HepG2 (cell line): ENCODE measurements around the gene EPHA2. TPM values are rescaled to one million over a fixed set of nuclear protein-coding genes. Genes with fewer than 3 reads are reported as not detected.

Source experiments
- ETV6 ChIP-seq: sonication (generic); formaldehyde crosslinking; conservative IDR thresholded peaks from 2 replicates; pipeline ENCODE4 v1.4.0; 2020; ENCODE audit warnings: missing genetic modification reagents
- HDAC1 ChIP-seq: sonication (generic); formaldehyde crosslinking; IDR thresholded peaks from 2 replicates; pipeline ENCODE4 v1.5.1; 2020; ENCODE audit warnings: mild to moderate bottlenecking, missing genetic modification reagents
- HDAC2 ChIP-seq: sonication (generic); formaldehyde crosslinking; IDR thresholded peaks from 2 replicates; pipeline ENCODE4 v1.4.0; 2020; ENCODE audit warnings: missing genetic modification reagents
- KDM5B ChIP-seq: sonication (generic); formaldehyde crosslinking; IDR thresholded peaks from 2 replicates; pipeline ENCODE4 v1.4.0; 2020; ENCODE audit warnings: missing genetic modification reagents, mild to moderate bottlenecking, borderline replicate concordance
- MYNN ChIP-seq: sonication (generic); formaldehyde crosslinking; IDR thresholded peaks from 2 replicates; pipeline ENCODE4 v1.4.0; 2020; ENCODE audit warnings: mild to moderate bottlenecking, low read depth, missing genetic modification reagents
- NR0B2 ChIP-seq: sonication (generic); formaldehyde crosslinking; IDR thresholded peaks from 2 replicates; pipeline ENCODE4 v1.4.0; 2020; ENCODE audit warnings: mild to moderate bottlenecking, missing genetic modification reagents
- POLR2G ChIP-seq: fragments of 200-400 bp; formaldehyde crosslinking; IDR thresholded peaks from 2 replicates; pipeline ENCODE4 v1.6.1; 2018; ENCODE audit warnings: mild to moderate bottlenecking, low read depth, low read length, moderate library complexity
- SALL1 ChIP-seq: sonication (generic); formaldehyde crosslinking; IDR thresholded peaks from 2 replicates; pipeline ENCODE4 v1.8.0; 2022; ENCODE audit warnings: mild to moderate bottlenecking, missing genetic modification reagents
- SAP130 ChIP-seq: IDR thresholded peaks from 2 replicates; pipeline ENCODE4 v1.6.1; 2016; ENCODE audit warnings: low read depth
- SNAI1 ChIP-seq: sonication (generic); formaldehyde crosslinking; IDR thresholded peaks from 2 replicates; pipeline ENCODE4 v1.5.0; 2020; ENCODE audit warnings: mild to moderate bottlenecking, missing genetic modification reagents, borderline replicate concordance
- TCF12 ChIP-seq, 2 experiments: fragments of 450-650 bp in 1 of 2; sonication (generic) in 1 of 2; formaldehyde crosslinking in 1 of 2; IDR thresholded peaks; 2 replicates each; pipeline versions ENCODE4 v1.6.1 to v1.8.0; 2017 to 2022; ENCODE audit warnings: antibody characterized with exemption in 1 of 2, mild to moderate bottlenecking in 1 of 2, missing genetic modification reagents in 1 of 2, moderate library complexity in 1 of 2
- ZNF232 ChIP-seq: sonication (generic); formaldehyde crosslinking; IDR thresholded peaks from 2 replicates; pipeline ENCODE4 v1.4.0; 2020; ENCODE audit warnings: missing genetic modification reagents, borderline replicate concordance
- ZNF326 ChIP-seq: sonication (generic); formaldehyde crosslinking; IDR thresholded peaks from 2 replicates; pipeline ENCODE4 v1.4.0; 2020; ENCODE audit warnings: missing genetic modification reagents, borderline replicate concordance
- ZNF652 ChIP-seq: IDR thresholded peaks from 2 replicates; pipeline ENCODE4 v1.6.1; 2016; ENCODE audit warnings: low read depth, borderline replicate concordance
- ZNF784 ChIP-seq: sonication (generic); formaldehyde crosslinking; IDR thresholded peaks from 2 replicates; pipeline ENCODE4 v1.5.1; 2020; ENCODE audit warnings: missing genetic modification reagents, mild to moderate bottlenecking, borderline replicate concordance
- polyA plus RNA-seq, 8 experiments: library from polyadenylated mRNA; depleted of rRNA in 3 of 8; stranded (reverse) in 7 of 8; unstranded in 1 of 8; fragments of >200 nt; fragmentation: Illumina TruSeq in 4 of 8; extraction: Trizol in 4 of 8; gene quantifications; 2 replicates each; pipeline versions ENCODE4 v1.2.1 to v1.2.3, GENCODE V29; 2011 to 2016; ENCODE audit warnings: low read depth in 4 of 8, missing spikeins in 1 of 8, mixed read lengths in 1 of 8; ENCODE audit not compliant: insufficient read depth in 1 of 8
- total RNA-seq, 5 experiments: library from RNA; depleted of rRNA; stranded (reverse); fragments of >200 nt; fragmentation: Illumina TruSeq; extraction: Trizol; gene quantifications; 2 replicates each; pipeline ENCODE4 v1.2.3, GENCODE V29; 2016; ENCODE audit warnings: low read depth in 1 of 5
- TF ChIP-seq, protein P1 (sequence below): IDR thresholded peaks from 2 replicates; pipeline ENCODE4 v1.6.1; 2016; ENCODE audit warnings: low read depth
- TF ChIP-seq, protein P2 (sequence below): sonication (generic); formaldehyde crosslinking; IDR thresholded peaks from one replicate; pipeline ENCODE4 v1.5.1; 2020; ENCODE audit warnings: mild to moderate bottlenecking, missing genetic modification reagents; ENCODE audit errors: not compliant biosample characterization

Gene EPHA2
- total and polyA plus RNA-seq, 2 of the 13 experiments (the other 11 are each of a cell fraction or from before 2014, with no cell fraction given) = 33.6 to 53.6 TPM

GRCh38 chr1:16156848-16157495 lies 1.1 kb upstream of the EPHA2 start (continued):
- TF ChIP-seq, protein P1, sequence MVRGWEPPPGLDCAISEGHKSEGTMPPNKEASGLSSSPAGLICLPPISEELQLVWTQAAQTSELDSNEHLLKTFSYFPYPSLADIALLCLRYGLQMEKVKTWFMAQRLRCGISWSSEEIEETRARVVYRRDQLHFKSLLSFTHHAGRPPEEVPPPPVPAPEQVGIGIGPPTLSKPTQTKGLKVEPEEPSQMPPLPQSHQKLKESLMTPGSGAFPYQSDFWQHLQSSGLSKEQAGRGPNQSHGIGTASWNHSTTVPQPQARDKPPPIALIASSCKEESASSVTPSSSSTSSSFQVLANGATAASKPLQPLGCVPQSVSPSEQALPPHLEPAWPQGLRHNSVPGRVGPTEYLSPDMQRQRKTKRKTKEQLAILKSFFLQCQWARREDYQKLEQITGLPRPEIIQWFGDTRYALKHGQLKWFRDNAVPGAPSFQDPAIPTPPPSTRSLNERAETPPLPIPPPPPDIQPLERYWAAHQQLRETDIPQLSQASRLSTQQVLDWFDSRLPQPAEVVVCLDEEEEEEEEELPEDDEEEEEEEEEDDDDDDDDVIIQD (CRISPR knock-in tag) = 0 out of 2 replicates have a peak, but pooled peaks have one; percentile 18
- TF ChIP-seq ZNF784 (CRISPR knock-in tag) (no peak), ZNF326 (CRISPR knock-in tag) (no peak), KDM5B (CRISPR knock-in tag) (0 out of 2 replicates have a peak, but pooled peaks have one; percentile 28), TCF12 (IDR thresholded peaks at IDR 0.05) (no peak), TCF12 (CRISPR knock-in tag; IDR thresholded peaks at IDR 0.05) (0 out of 2 replicates have a peak, but pooled peaks have one; percentile 30), HDAC2 (0 out of 2 replicates have a peak, but pooled peaks have one; percentile 20), POLR2G (peak; percentile 41), ETV6 (CRISPR knock-in tag) (0 out of 2 replicates have a peak, but pooled peaks have one; percentile 35), HDAC1 (CRISPR knock-in tag) (0 out of 2 replicates have a peak, but pooled peaks have one; percentile 24), ZNF232 (CRISPR knock-in tag) (0 out of 2 replicates have a peak, but pooled peaks have one; percentile 42), ZNF652 (CRISPR knock-in tag) (peak; percentile 12; the same call in 1 of the 2 replicates), SAP130 (peak; percentile 50; the same call in 1 of the 2 replicates), SALL1 (peak; percentile 28; the same call in 1 of the 2 replicates), SNAI1 (CRISPR knock-in tag) (no peak), NR0B2 (CRISPR knock-in tag) (0 out of 2 replicates have a peak, but pooled peaks have one; percentile 28), MYNN (CRISPR knock-in tag) (no peak)
- TF ChIP-seq, protein P2, sequence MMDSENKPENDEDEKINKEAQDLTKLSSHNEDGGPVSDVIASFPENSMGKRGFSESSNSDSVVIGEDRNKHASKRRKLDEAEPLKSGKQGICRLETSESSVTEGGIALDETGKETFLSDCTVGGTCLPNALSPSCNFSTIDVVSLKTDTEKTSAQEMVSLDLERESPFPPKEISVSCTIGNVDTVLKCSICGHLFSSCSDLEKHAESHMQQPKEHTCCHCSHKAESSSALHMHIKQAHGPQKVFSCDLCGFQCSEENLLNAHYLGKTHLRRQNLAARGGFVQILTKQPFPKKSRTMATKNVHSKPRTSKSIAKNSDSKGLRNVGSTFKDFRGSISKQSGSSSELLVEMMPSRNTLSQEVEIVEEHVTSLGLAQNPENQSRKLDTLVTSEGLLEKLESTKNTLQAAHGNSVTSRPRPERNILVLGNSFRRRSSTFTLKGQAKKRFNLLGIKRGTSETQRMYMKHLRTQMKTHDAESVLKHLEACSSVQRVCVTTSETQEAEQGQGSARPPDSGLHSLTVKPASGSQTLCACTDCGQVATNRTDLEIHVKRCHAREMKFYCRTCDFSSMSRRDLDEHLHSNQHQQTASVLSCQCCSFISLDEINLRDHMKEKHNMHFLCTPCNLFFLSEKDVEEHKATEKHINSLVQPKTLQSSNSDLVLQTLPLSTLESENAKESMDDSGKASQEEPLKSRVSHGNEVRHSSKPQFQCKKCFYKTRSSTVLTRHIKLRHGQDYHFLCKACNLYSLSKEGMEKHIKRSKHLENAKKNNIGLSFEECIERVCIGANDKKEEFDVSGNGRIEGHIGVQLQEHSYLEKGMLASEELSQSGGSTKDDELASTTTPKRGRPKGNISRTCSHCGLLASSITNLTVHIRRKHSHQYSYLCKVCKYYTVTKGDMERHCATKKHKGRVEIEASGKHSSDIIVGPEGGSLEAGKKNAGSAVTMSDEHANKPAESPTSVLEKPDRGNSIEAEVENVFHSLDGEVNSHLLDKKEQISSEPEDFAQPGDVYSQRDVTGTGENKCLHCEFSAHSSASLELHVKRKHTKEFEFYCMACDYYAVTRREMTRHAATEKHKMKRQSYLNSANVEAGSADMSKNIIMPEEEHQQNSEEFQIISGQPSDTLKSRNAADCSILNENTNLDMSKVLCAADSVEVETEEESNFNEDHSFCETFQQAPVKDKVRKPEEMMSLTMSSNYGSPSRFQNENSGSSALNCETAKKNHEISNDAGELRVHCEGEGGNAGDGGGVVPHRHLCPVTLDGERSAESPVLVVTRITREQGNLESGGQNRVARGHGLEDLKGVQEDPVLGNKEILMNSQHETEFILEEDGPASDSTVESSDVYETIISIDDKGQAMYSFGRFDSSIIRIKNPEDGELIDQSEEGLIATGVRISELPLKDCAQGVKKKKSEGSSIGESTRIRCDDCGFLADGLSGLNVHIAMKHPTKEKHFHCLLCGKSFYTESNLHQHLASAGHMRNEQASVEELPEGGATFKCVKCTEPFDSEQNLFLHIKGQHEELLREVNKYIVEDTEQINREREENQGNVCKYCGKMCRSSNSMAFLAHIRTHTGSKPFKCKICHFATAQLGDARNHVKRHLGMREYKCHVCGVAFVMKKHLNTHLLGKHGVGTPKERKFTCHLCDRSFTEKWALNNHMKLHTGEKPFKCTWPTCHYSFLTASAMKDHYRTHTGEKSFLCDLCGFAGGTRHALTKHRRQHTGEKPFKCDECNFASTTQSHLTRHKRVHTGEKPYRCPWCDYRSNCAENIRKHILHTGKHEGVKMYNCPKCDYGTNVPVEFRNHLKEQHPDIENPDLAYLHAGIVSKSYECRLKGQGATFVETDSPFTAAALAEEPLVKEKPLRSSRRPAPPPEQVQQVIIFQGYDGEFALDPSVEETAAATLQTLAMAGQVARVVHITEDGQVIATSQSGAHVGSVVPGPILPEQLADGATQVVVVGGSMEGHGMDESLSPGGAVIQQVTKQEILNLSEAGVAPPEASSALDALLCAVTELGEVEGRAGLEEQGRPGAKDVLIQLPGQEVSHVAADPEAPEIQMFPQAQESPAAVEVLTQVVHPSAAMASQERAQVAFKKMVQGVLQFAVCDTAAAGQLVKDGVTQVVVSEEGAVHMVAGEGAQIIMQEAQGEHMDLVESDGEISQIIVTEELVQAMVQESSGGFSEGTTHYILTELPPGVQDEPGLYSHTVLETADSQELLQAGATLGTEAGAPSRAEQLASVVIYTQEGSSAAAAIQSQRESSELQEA (CRISPR knock-in tag) = peak; percentile 12
